GM12864 (cell line): ENCODE data around the gene UBL4A.

Source experiments
- DNase-seq: peaks from one replicate; pipeline ENCODE4 v3.0.0-alpha.2; 2011; ENCODE audit warnings: low read depth
- H3K4me3 ChIP-seq: 2 replicates; pipeline ENCODE4 v1.5.1; 2011; ENCODE audit warnings: mild to moderate bottlenecking, low read depth, low read length, control low read depth
- CTCF ChIP-seq: IDR thresholded peaks from 2 replicates; pipeline ENCODE4 v1.5.1; 2011; ENCODE audit warnings: low read depth, mild to moderate bottlenecking, moderate library complexity, low read length, control low read depth, inconsistent platforms; ENCODE audit errors: missing control alignments

UBL4A gene

GRCh38 chrX:154487518-154488290 lies 1.3 kb upstream of the UBL4A start:
- DNase-seq: no peak
- no peak for TF ChIP-seq CTCF
- H3K4me3 ChIP-seq: no peak overlapping the region

DNA sequence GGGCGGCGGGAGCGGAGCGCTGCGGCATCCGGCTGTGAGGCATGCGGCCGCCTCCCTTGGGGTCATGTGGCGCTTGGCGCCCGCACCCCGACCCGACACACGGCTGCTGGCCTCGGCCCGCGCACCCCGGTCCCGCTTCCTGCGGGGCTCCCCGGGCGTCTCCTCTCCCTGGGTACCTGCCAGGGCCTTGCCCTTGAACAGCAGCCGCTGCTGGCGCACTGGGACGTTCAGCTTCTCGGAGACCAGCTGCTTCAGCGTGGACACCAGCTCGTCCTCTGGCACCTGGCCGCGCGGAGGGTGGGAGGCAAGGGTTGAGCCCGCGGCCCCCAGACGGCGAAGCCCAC lies 391 bp downstream of the UBL4A start:
- peak overlapping the region; percentile 81 for H3K4me3 ChIP-seq
- TF ChIP-seq CTCF: no peak
- no peak for DNase-seq

GRCh38 chrX:154485150-154486051 lies 1.0 kb downstream of the UBL4A start:
- H3K4me3 ChIP-seq: peak overlapping the region; percentile 81
- no peak for DNase-seq
- no peak for TF ChIP-seq CTCF

DNA sequence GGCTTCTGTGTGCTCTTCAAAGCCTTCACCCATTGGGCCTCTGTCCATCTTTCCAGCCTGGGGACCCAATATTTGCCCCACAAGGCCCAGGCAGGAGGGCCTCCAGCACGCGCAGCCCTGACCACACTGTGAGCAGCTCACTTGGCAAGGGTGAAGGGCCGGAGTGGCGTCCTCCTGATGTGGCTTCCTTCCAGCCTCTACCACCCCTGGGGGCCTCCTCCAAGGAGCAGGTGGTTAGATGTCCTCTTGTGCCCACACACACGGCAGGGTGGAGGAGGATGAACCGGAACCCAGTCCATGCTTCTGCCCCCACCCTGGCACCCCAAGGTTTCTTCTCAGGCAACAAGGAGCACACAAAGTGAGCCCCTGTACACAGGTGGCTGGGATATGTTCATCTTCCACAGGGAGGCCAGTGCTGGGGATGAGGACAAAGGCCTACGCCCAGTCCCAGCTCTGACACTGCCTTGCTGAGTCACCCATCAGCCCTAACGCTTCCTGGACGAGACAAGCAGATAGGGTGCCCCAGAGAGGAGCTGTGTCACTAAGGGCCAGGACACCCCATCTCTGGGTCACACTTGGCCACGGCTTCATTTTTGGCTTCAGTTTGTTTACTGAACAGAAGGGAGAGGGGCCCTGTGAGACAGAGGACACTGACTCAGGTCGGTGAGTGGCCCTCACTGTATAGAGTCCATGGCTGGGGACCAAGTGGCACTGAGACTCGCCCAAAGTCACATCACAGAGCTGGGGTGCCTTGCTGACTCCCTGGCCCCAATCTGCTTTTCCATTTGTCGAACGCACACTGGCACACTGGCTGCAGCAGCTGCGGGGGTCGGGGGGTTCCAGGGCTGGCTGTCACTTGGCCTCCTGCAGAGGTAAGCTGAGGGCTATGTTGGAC lies 1.9 kb downstream of the UBL4A start:
- TF ChIP-seq CTCF: no peak
- DNase-seq: no peak
- no peak overlapping the region; the same call in 1 of the 2 replicates for H3K4me3 ChIP-seq

- H3K4me3 ChIP-seq: no peak overlapping the region
- DNase-seq: no peak
- no peak for TF ChIP-seq CTCF
Measured at GRCh38 chrX:154483325-154483724, 3.1 kb downstream of the UBL4A start.

GRCh38 chrX:154482786-154483185 lies 3.6 kb downstream of the UBL4A start:
- TF ChIP-seq CTCF: no peak
- DNase-seq: no peak
- no peak overlapping the region for H3K4me3 ChIP-seq
